ENCODE measurements around the gene HNF1A. TPM values are rescaled to one million over a fixed set of nuclear protein-coding genes. Genes with fewer than 3 reads are reported as not detected.

Gene HNF1A
- total RNA-seq, 3 donors from 2014 or later, result 6.5 to 22.6 (median 14.4) TPM

- no peak for ATAC-seq
- intact Hi-C loops (cut with DNase I, micrococcal nuclease), result no loop called here
Observed at GRCh38 chr12:121008347-121009098, 30.2 kb downstream of the HNF1A start.

DNA sequence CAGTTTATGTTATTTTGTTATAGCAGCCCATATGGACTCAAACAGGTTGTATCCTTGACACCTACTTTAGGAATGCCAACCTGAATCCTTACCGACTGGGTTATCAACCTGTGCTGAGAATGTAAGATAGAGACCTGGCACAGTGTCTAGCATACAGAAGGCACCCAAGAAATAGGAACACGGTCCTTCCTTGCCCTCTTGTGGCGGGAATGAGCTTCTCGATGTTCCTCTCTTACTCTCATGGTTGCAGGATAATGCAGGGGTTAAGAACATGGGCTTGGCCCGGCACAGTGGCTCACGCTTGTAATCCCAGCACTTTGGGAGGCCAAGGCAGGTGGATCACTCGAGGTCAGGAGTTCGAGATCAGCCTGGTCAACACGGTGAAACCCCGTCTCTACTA lies 31.4 kb downstream of the HNF1A start:
- ATAC-seq (peak; percentile 93), DNase-seq (peak in 2 of 3 donors; percentile 57 to 81)
- no peaks in the 10 kb centered on the region for H3K36me3 ChIP-seq (ENCODE audit: low read depth)
- no peaks in the 10 kb centered on the region for H3K9me3 ChIP-seq
- no peaks in the 10 kb centered on the region for H3K4me1 ChIP-seq (ENCODE audit: low read depth)
- TF ChIP-seq, protein P1, sequence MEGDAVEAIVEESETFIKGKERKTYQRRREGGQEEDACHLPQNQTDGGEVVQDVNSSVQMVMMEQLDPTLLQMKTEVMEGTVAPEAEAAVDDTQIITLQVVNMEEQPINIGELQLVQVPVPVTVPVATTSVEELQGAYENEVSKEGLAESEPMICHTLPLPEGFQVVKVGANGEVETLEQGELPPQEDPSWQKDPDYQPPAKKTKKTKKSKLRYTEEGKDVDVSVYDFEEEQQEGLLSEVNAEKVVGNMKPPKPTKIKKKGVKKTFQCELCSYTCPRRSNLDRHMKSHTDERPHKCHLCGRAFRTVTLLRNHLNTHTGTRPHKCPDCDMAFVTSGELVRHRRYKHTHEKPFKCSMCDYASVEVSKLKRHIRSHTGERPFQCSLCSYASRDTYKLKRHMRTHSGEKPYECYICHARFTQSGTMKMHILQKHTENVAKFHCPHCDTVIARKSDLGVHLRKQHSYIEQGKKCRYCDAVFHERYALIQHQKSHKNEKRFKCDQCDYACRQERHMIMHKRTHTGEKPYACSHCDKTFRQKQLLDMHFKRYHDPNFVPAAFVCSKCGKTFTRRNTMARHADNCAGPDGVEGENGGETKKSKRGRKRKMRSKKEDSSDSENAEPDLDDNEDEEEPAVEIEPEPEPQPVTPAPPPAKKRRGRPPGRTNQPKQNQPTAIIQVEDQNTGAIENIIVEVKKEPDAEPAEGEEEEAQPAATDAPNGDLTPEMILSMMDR (IDR thresholded peaks at IDR 0.05), result no peak
- no peak overlapping the region for H3K4me3 ChIP-seq
- intact Hi-C loops (cut with DNase I, micrococcal nuclease), result no loop called here

More at GRCh38 chr12:121008347-121009098, 30.2 kb downstream of the HNF1A start:
- DNase-seq, result no peak
- no peaks in the 10 kb centered on the region for H3K4me1 ChIP-seq (ENCODE audit: low read depth)
- no peak overlapping the region for H3K4me3 ChIP-seq
- no peaks in the 10 kb centered on the region for H3K9me3 ChIP-seq
- TF ChIP-seq, protein P1 (IDR thresholded peaks at IDR 0.05), result no peak
- H3K36me3 ChIP-seq (ENCODE audit: low read depth), result no peaks in the 10 kb centered on the region

GRCh38 chr12:121010860-121011259 lies 32.5 kb downstream of the HNF1A start:
- ATAC-seq, result no peak

DNA sequence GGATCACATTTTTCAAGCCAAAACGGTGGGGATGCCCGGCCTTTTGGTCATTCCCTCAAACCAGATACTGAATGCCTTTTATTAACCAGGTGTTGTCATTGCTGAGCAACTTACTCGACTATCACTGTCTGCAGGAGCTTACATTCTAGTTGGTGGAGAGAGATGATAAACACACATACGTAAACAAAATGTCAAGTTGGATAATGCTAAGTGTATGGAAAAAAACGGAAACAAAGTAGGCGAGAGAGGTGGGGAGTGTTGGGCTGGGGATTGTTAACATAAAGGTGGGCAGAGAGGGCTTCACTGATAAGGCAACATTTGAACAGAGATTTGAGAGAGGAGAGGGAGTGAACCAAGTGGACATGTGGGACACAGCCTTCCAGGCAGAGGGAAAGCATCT lies 33.5 kb downstream of the HNF1A start:
- no peak overlapping the region for H3K4me3 ChIP-seq
- ATAC-seq (no peak), DNase-seq (no peak)
- TF ChIP-seq, protein P1 (IDR thresholded peaks at IDR 0.05), result no peak
- no peaks in the 10 kb centered on the region for H3K9me3 ChIP-seq
- intact Hi-C loops (cut with DNase I, micrococcal nuclease), result no loop called here
- H3K36me3 ChIP-seq (ENCODE audit: low read depth), result no peaks in the 10 kb centered on the region
- peaks cover 8% of the 10 kb centered on the region for H3K4me1 ChIP-seq (ENCODE audit: low read depth)

More at GRCh38 chr12:121010860-121011259, 32.5 kb downstream of the HNF1A start:
- peaks cover 8% of the 10 kb centered on the region for H3K4me1 ChIP-seq (ENCODE audit: low read depth)
- no peak for DNase-seq
- intact Hi-C loops (cut with DNase I, micrococcal nuclease), result no loop called here
- H3K4me3 ChIP-seq, result no peak overlapping the region
- H3K9me3 ChIP-seq, result no peaks in the 10 kb centered on the region
- TF ChIP-seq, protein P1 (IDR thresholded peaks at IDR 0.05), result no peak
- H3K36me3 ChIP-seq (ENCODE audit: low read depth), result no peaks in the 10 kb centered on the region

GRCh38 chr12:121013715-121014114 lies 35.4 kb downstream of the HNF1A start:
- no peak overlapping the region for H3K4me3 ChIP-seq
- TF ChIP-seq, protein P1 (IDR thresholded peaks at IDR 0.05), result no peak
- peaks cover 8% of the 10 kb centered on the region for H3K4me1 ChIP-seq (ENCODE audit: low read depth)
- H3K36me3 ChIP-seq (ENCODE audit: low read depth), result no peaks in the 10 kb centered on the region
- intact Hi-C loops (cut with DNase I, micrococcal nuclease), result no loop called here
- H3K9me3 ChIP-seq, result no peaks in the 10 kb centered on the region
- DNase-seq (no peak), ATAC-seq (no peak)

Measured in mucosa of descending colon (tissue), 3 donors.